COLO668 (cell line): ENCODE data around the gene PORCN.
"Not testable (repeated sequence)": the region's sequence is repeated elsewhere in the genome, so short reads cannot be mapped to it uniquely, and the experiment has no call there.

Experiments used
- DNase-seq: peaks from one replicate; lab custom pipeline; 2025; ENCODE audit not compliant: unreplicated experiment; lab: John Stamatoyannopoulos, UW

Gene PORCN

DNA sequence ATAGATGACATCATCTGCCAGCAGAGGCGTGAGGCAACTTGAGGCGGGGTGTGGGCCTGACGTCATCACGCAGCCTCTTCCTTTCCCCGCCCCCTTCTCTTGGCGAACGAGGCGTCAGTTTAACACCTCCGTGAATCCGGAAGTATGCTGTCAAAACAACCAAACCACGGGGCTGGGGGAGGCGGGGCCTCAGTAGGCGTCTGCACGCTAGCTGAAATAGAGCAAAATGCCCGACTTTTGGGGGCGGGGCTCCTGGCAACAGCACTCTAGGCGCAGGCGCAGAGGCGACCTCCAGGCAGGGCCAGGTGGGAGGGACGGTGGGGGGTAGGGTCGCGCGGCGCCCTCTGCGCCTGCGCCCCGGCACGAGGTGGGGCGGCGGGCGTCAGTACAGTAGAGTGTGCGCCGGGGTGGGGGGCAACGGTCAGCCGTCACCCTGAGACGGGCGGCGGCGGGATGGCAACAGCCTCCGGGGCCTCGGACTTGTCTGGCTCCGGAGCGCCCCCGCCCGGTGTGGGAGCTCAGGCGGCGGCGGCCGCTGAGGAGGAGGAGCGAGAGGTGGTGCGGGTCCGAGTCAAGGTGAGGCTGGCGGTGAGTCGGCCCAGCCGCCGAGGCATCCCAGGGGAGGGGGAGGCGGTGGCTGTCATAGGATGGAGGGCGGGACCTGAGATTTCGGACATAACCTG is 30.7 kb downstream of the PORCN start, which contains the start of gene TBC1D25:
TSS of gene TBC1D25 (plus strand) at position 370 of the 683 bp plus-strand sequence. CDS start at position 454, 84 bp downstream.
- DNase-seq: peak; percentile 97

DNA sequence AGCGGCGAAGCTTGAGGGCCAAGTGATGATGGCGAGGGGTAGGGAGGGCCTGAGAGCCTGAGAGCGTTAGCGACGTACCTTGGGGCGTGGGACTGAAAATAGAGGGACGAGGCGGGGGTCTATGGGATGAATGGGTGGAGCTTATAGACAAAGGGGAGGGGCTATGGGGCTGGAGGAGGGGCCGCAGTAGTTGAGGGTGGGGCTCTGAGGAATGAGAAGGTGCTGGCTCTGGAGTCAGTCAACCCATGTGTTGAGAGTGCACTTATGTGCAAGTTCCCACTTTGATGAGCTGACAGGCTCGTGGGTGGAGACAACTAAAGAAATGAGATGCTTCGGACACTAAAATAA is 31.2 kb downstream of the PORCN start:
- peak; percentile 52 for DNase-seq

GRCh38 chrX:48540480-48540879 is 31.7 kb downstream of the PORCN start:
- DNase-seq: no peak

- DNase-seq: no peak
Measured at GRCh38 chrX:48541140-48541814, 32.5 kb downstream of the PORCN start.

DNA sequence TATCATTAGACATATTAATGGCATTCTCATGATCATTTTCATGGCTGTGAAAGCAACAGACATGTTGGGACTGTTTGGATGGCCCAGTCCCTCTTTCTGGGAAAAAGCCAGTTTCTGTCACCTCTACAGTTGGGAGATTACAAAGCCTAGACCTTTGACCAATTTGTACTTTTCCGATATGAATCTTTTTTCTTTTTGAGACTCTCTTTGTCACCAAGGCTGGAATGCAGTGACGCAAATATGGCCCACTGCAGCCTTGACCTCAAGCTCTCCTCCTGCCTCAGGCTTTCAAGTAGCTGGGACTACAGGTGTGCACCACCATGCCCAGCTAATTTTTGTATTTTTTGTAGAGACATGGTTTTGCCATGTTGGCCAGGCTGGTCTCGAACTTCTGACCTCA is 40.1 kb downstream of the PORCN start:
- no peak for DNase-seq

DNA sequence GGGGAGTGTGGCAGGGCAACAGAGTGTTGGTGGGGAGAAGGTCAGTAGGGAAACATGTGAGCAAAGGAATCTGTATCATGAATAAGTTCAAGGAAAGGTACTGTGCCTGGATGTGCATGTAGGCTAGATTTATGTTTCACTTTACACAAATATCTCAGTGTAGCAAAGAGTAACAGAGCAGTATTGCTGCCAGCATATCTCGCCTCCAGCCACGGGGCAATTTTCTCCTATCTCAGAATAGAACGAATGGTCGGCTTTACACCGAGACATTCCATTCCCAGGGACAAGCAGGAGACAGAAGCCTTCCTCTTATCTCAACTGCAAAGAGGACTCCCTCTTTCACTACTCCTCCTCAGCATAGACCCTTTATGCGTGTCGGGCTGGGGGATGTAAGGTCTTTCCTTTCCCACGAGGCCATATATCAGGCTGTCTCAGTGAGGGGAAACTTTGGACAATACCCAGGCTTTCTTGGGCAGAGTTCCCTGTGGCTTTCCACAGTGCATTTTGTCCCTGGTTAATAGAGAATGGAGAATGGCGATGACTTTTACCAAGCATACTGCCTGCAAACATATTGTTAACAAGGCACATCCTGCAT is 47.0 kb downstream of the PORCN start:
- DNase-seq: not testable (repeated sequence)

DNA sequence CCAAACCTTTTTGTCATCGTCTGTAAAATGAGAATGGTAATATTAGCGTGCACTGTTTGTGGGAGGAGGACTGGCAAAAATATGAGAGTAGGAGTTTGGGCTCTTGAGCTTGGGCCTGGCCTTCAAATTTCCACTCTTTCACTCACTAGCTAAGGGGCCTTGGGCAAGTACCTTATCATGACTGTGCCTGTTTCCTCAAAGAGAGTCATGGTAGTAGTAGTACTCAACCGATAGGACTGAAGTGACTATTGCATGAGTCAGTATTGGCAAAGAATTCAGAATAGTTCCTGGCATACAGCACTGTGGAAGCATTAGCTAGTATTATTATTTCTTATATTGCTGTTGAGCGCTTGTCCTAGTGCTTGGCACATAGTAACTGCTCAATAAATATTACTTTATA is 49.5 kb downstream of the PORCN start:
- no peak for DNase-seq

DNA sequence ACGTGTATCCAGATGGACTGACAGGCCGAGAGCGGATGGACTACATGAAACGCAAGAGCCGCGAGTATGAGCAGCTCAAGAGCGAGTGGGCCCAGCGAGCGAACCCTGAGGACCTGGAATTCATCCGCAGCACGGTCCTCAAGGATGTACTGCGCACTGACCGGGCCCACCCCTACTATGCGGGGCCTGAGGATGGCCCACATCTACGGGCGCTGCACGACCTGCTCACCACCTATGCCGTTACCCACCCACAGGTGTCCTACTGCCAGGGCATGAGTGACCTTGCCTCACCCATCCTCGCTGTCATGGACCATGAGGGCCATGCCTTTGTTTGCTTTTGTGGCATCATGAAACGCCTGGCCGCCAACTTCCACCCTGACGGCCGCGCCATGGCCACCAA is 50.8 kb downstream of the PORCN start:
- no peak for DNase-seq

DNA sequence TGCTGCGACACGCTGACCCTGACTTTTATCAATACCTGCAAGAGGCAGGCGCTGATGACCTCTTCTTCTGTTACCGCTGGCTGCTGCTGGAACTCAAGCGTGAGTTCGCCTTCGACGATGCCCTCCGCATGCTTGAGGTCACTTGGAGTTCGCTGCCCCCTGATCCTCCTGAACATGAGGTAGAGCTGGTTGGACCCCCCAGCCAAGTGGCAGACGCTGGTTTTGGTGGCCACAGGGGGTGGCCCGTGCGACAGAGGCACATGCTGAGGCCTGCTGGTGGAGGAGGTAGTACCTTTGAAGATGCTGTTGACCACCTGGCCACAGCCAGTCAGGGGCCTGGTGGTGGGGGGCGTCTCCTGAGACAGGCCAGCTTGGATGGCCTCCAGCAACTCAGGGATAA is 51.3 kb downstream of the PORCN start:
- no peak for DNase-seq

DNA sequence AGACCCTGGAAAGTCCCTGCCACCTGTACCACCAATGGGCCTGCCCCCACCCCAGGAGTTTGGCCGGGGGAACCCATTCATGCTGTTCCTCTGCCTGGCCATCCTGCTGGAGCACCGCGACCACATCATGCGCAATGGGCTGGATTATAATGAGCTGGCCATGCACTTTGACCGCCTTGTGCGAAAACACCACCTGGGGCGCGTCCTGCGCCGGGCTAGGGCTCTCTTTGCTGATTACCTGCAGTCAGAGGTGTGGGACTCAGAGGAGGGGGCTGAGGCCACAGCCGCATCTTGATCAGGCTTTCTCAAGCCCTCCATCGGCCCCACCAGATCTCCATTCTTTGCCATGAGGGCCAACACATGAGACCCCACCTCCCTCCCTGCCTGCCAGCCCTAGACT is 51.9 kb downstream of the PORCN start:
- no peak for DNase-seq

DNA sequence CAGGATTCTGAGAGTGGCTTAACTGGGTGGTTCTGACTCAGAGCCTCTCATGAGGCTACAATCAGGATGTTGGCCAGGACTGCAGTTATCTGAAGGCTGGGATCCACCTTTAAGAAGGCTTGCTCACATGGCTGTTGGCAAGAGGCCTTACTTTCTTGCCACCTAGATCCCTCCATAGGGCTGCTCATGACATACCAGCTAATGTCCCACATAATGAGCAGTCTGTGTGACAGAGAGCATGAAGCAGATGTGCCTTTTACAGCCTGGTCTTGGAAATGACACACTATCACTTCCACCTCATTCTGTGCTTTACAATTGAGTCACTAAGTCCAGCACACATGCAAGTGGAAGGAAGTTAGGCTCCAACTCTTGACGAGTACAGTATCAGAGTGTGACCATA is 61.2 kb downstream of the PORCN start:
- DNase-seq: no peak
